Neuronal stem cell (in vitro differentiated cells): Measurements from ENCODE around the gene PLA2G1B.
"Not testable (repeated sequence)": the region's sequence is repeated elsewhere in the genome, so short reads cannot be mapped to it uniquely, and the experiment has no call there.

Experiments used
- DNase-seq: peaks from one replicate; pipeline ENCODE4 v3.0.0-alpha.2; 2013; ENCODE audit warnings: low spot score
- H2AFZ ChIP-seq: one replicate; pipeline ENCODE4 v1.6.1; 2013; ENCODE audit warnings: mild to moderate bottlenecking, low read length, inconsistent platforms
- H2AK5ac ChIP-seq: 2 replicates; pipeline ENCODE4 v1.6.1; 2013; ENCODE audit warnings: low read depth, mild to moderate bottlenecking, inconsistent platforms, low read length, moderate library complexity, mixed read lengths
- H2BK120ac ChIP-seq: 2 replicates; pipeline ENCODE4 v1.6.1; 2013; ENCODE audit warnings: low read depth, mild to moderate bottlenecking, inconsistent platforms, low read length, moderate library complexity, mixed read lengths
- H2BK12ac ChIP-seq: one replicate; pipeline ENCODE4 v1.6.1; 2013; ENCODE audit warnings: low read length, inconsistent platforms
- H2BK15ac ChIP-seq: 2 replicates; pipeline ENCODE4 v1.6.1; 2013; ENCODE audit warnings: mild to moderate bottlenecking, low read length, inconsistent platforms, mixed read lengths
- H2BK5ac ChIP-seq: one replicate; pipeline ENCODE4 v1.6.1; 2013; ENCODE audit warnings: inconsistent platforms, mild to moderate bottlenecking, low read length, moderate library complexity
- H3K14ac ChIP-seq: one replicate; pipeline ENCODE4 v1.6.1; 2013; ENCODE audit warnings: low read length, inconsistent platforms
- H3K18ac ChIP-seq: 2 replicates; pipeline ENCODE4 v1.6.1; 2013; ENCODE audit warnings: low read length, inconsistent platforms
- H3K23ac ChIP-seq: 2 replicates; pipeline ENCODE4 v1.6.1; 2013; ENCODE audit warnings: low read depth, mild to moderate bottlenecking, mixed read lengths, low read length, inconsistent platforms; ENCODE audit not compliant: poor library complexity
- H3K27ac ChIP-seq: replicated peaks from 3 replicates; pipeline ENCODE4 v1.5.1; 2013; ENCODE audit warnings: low read length, inconsistent platforms
- H3K27me3 ChIP-seq, 3 experiments: 2 replicates each; pipeline ENCODE4 v1.6.1; 2013; ENCODE audit warnings: low read length in 3 of 3, mild to moderate bottlenecking in 2 of 3, inconsistent platforms in 1 of 3, low read depth in 1 of 3, mixed read lengths in 1 of 3, moderate library complexity in 1 of 3; ENCODE audit not compliant: control insufficient read depth in 3 of 3, insufficient read depth in 3 of 3
- H3K36me3 ChIP-seq, 2 donors: replicated peaks in 1 of 2; 2 replicates each; pipeline ENCODE4 v1.6.1; 2013; ENCODE audit warnings: low read length in 2 of 2; ENCODE audit not compliant: control insufficient read depth in 2 of 2, insufficient read depth in 2 of 2
- H3K4ac ChIP-seq: 2 replicates; pipeline ENCODE4 v1.6.1; 2013; ENCODE audit warnings: inconsistent platforms, mild to moderate bottlenecking, low read length, moderate library complexity
- H3K4me1 ChIP-seq, 2 donors: 1 replicate in 1 of 2; 2 replicates in 1 of 2; pipeline ENCODE4 v1.6.1; 2013; ENCODE audit warnings: low read length in 2 of 2, low read depth in 1 of 2; ENCODE audit not compliant: control insufficient read depth in 2 of 2, insufficient read depth in 1 of 2
- H3K4me2 ChIP-seq: one replicate; pipeline ENCODE4 v1.6.1; 2013; ENCODE audit warnings: mild to moderate bottlenecking, low read length, inconsistent platforms; ENCODE audit not compliant: insufficient read depth, poor library complexity, severe bottlenecking
- H3K4me3 ChIP-seq, 2 donors: 2 replicates each; pipeline ENCODE4 v1.5.1; 2013; ENCODE audit warnings: low read length in 2 of 2, mild to moderate bottlenecking in 2 of 2, inconsistent platforms in 1 of 2, moderate library complexity in 1 of 2
- H3K79me1 ChIP-seq: one replicate; pipeline ENCODE4 v1.6.1; 2013; ENCODE audit warnings: low read depth, mild to moderate bottlenecking, inconsistent platforms, low read length, moderate library complexity
- H3K9ac ChIP-seq: one replicate; pipeline ENCODE4 v1.6.1; 2013; ENCODE audit warnings: mild to moderate bottlenecking, low read depth, low read length, inconsistent platforms; ENCODE audit not compliant: poor library complexity
- H3K9me3 ChIP-seq, 2 donors: replicated peaks in 1 of 2; 2 replicates each; pipeline versions ENCODE3 to v1.6.1; 2013; ENCODE audit warnings: low read length in 2 of 2, mild to moderate bottlenecking in 2 of 2, inconsistent platforms in 1 of 2, low read depth in 1 of 2, mixed read lengths in 1 of 2, moderate library complexity in 1 of 2; ENCODE audit not compliant: control insufficient read depth in 2 of 2, insufficient read depth in 1 of 2
- H4K8ac ChIP-seq: one replicate; pipeline ENCODE4 v1.6.1; 2013; ENCODE audit warnings: low read depth, mild to moderate bottlenecking, inconsistent platforms, low read length, moderate library complexity
- H4K91ac ChIP-seq: one replicate; pipeline ENCODE4 v1.6.1; 2013; ENCODE audit warnings: low read length, low read depth, mild to moderate bottlenecking, inconsistent platforms; ENCODE audit not compliant: poor library complexity
- WGBS, 2 donors: extraction: QIAGEN DNeasy Blood & Tissue Kit; methylation state at CpG; one replicate each; pipeline ENCODE4 v1.1.7; 2013; ENCODE audit warnings: missing lambda C conversion rate in 2 of 2, mixed read lengths in 1 of 2; ENCODE audit not compliant: insufficient read length in 2 of 2, insufficient replicate concordance in 1 of 2; ENCODE audit errors: extremely low coverage in 2 of 2; 5-methylcytosine and 5-hydroxymethylcytosine counted together

Gene PLA2G1B

DNA sequence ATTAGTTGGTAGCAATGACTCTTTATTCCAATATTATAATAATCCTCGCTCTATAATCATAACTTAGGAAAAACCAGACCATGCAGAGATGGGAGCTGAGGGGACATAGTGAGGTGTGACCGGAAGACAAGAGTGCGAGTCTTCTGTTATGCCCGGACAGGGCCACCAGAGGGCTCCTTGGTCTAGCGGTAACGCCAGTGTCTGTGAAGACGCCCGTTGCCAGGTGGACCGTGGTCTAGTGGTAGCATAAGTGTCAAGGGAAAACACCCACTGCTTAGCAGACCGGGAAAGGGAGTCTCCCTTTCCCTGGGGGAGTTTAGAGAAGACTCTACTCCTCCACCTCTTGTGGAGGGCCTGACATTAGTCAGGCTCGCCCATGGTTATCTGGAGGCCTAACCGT is 7.9 kb upstream of the PLA2G1B start:
- not testable (repeated sequence) for H3K4me2 ChIP-seq

DNA sequence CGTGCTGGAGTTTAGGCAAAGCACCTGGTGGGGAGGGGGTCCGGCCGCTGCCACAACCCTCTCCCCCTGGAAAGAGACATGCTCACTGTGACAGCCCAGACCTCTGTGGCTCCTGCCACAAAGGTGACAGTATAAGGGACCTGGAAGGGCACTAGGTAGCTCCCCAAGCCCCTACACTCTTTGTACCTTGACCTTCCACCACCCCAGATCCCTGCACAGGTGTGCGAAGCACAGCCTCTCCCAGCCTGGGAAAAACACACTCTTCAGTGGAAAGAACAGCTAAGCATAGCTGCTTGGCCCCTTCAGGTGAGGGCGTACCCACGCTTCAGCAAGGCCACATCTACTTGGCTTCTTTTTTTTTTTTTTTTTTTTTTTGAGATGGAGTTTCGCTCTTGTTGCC is 4.9 kb upstream of the PLA2G1B start:
- no peak overlapping the region for H3K4ac ChIP-seq
- no peak overlapping the region for H3K23ac ChIP-seq
- H2BK12ac ChIP-seq = no peak overlapping the region
- H3K14ac ChIP-seq = no peak overlapping the region
- no peak overlapping the region for H4K91ac ChIP-seq
- no peak overlapping the region for H3K27ac ChIP-seq
- no peak overlapping the region for H3K4me2 ChIP-seq
- H2AFZ ChIP-seq = no peak overlapping the region
- H2AK5ac ChIP-seq = no peak overlapping the region
- no peak overlapping the region for H3K9ac ChIP-seq
- H2BK5ac ChIP-seq = no peak overlapping the region
- H2BK15ac ChIP-seq = no peak overlapping the region
- WGBS, 2 donors = no CpG with 5 or more reads among the region's 7 CpGs
- no peak overlapping the region for H4K8ac ChIP-seq
- H3K27me3 ChIP-seq = peaks cover 0 to 4% (median 0%) of the 10 kb centered on the region in 3 experiments
- peaks cover 9 to 15% of the 10 kb centered on the region in 2 donors for H3K9me3 ChIP-seq
- no peaks in the 10 kb centered on the region for H3K36me3 ChIP-seq
- no peak for DNase-seq
- no peak overlapping the region for H3K4me3 ChIP-seq
- H2BK120ac ChIP-seq = no peak overlapping the region
- H3K4me1 ChIP-seq = no peaks in the 10 kb centered on the region
- H3K79me1 ChIP-seq = no peaks in the 10 kb centered on the region
- no peak overlapping the region for H3K18ac ChIP-seq

More for the DNA sequence above, 7.9 kb upstream of the PLA2G1B start:
- Histone ChIP-seq H2AFZ (peak overlapping the region; percentile 51), H3K9me3 (peaks cover 11 to 22% of the 10 kb centered on the region in 2 donors)
- H2BK12ac ChIP-seq, H3K4ac ChIP-seq, H3K4me3 ChIP-seq, H4K8ac ChIP-seq, H2BK5ac ChIP-seq, H3K36me3 ChIP-seq, H4K91ac ChIP-seq, H3K23ac ChIP-seq, DNase-seq, H3K14ac ChIP-seq, H3K18ac ChIP-seq, H3K4me1 ChIP-seq, H3K79me1 ChIP-seq, H2BK15ac ChIP-seq, H3K27ac ChIP-seq, H2AK5ac ChIP-seq, H3K27me3 ChIP-seq, H3K9ac ChIP-seq, H2BK120ac ChIP-seq: not testable (repeated sequence)
- no CpG with 5 or more reads among the region's 12 CpGs for WGBS, 2 donors

DNA sequence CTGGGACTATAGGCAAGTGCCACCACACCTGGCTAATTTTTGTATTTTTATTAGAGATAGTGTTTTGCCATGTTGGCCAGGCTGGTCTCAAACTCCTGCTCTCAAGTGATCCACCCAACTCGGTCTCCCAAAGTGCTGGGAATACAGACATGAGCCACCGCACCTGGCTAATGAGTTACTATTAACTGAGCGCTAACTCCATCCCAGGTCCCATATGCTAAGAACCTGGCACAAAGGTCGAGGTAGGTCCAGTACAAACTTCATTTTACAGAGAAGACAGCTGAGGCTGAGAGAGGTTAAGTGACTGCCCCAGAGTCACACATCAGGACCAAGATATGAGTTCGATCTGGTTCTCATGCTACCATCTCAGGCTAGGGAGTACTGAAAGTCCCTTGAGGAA is 4.5 kb upstream of the PLA2G1B start:
- no peak for DNase-seq
- no peaks in the 10 kb centered on the region for H3K79me1 ChIP-seq
- no CpG with 5 or more reads among the region's 5 CpGs for WGBS, 2 donors

GRCh38 chr12:120331390-120331789 is 3.8 kb upstream of the PLA2G1B start:
- Histone ChIP-seq H3K36me3 (no peaks in the 10 kb centered on the region), H3K4me3 (no peak overlapping the region), H3K27ac (no peak overlapping the region), H3K9me3 (peaks cover 2 to 4% of the 10 kb centered on the region in 2 donors), H2BK120ac (no peak overlapping the region), H3K79me1 (no peaks in the 10 kb centered on the region), H3K14ac (no peak overlapping the region), H3K4me1 (no peaks in the 10 kb centered on the region), H2AFZ (no peak overlapping the region), H3K4ac (no peak overlapping the region), H2BK12ac (no peak overlapping the region), H3K27me3 (peaks cover 0 to 6% (median 0%) of the 10 kb centered on the region in 3 experiments), H3K18ac (no peak overlapping the region), H3K23ac (no peak overlapping the region), H2AK5ac (no peak overlapping the region), H4K91ac (no peak overlapping the region), H2BK5ac (no peak overlapping the region), H3K4me2 (no peak overlapping the region), H4K8ac (no peak overlapping the region), H2BK15ac (no peak overlapping the region), H3K9ac (no peak overlapping the region)
- WGBS, 2 donors = no CpG with 5 or more reads among the region's 3 CpGs
- no peak for DNase-seq

More for the DNA sequence above, 4.5 kb upstream of the PLA2G1B start:
- no peaks in the 10 kb centered on the region for H3K36me3 ChIP-seq
- no peak overlapping the region for H2AFZ ChIP-seq
- no peak overlapping the region for H3K4ac ChIP-seq
- H2AK5ac ChIP-seq = no peak overlapping the region
- no peak overlapping the region for H2BK12ac ChIP-seq
- H3K18ac ChIP-seq = no peak overlapping the region
- no peak overlapping the region for H3K4me2 ChIP-seq
- no peak overlapping the region for H3K23ac ChIP-seq
- no peak overlapping the region for H3K4me3 ChIP-seq
- no peak overlapping the region for H4K8ac ChIP-seq
- no peak overlapping the region for H3K27ac ChIP-seq
- H3K9me3 ChIP-seq = peaks cover 7 to 10% of the 10 kb centered on the region in 2 donors
- peak overlapping the region; percentile 8 for H3K14ac ChIP-seq
- no peak overlapping the region for H2BK15ac ChIP-seq
- H3K9ac ChIP-seq = no peak overlapping the region
- H2BK120ac ChIP-seq = no peak overlapping the region
- H2BK5ac ChIP-seq = no peak overlapping the region
- H4K91ac ChIP-seq = no peak overlapping the region
- H3K27me3 ChIP-seq = peaks cover 0 to 6% (median 0%) of the 10 kb centered on the region in 3 experiments
- H3K4me1 ChIP-seq = no peaks in the 10 kb centered on the region
